IMR-90 (cell line): ENCODE results near the gene LNP1. TPM values are rescaled to one million over a fixed set of nuclear protein-coding genes. Genes with fewer than 3 reads are reported as not detected.

ENCODE experiments used
- ATAC-seq: fragments of 200-7000 bp; cut with Tn5 transposase; 2 replicates; pipeline ENCODE4 v1.9.1; 2020; ENCODE audit warnings: low read depth, mild to moderate bottlenecking, moderate library complexity
- BruUV-seq: library from RNA; stranded (reverse); fragments of 400-500 nt; replicated peaks from 2 replicates; lab custom pipeline; 2021; lab: Mats Ljungman, UMichigan
- CTCF ChIA-PET: fragments of 300-600 bp; formaldehyde crosslinking; extraction: SDS; loops from one replicate; lab custom pipeline; 2021; ENCODE audit warnings: antibody characterized with exemption; lab: Yijun Ruan, JAX
- POLR2A ChIA-PET: fragments of 300-600 bp; sonication (Branson Sonifier 250); formaldehyde crosslinking; loops from one replicate; lab custom pipeline; 2022; ENCODE audit warnings: antibody characterized with exemption; ENCODE audit not compliant: unreplicated experiment; lab: Charles Lee
- DNase-seq: peaks from one replicate; pipeline ENCODE4 v3.0.0; 2013
- H2AFZ ChIP-seq: replicated peaks from 2 replicates; pipeline ENCODE3; 2013; ENCODE audit warnings: low read length, mild to moderate bottlenecking; ENCODE audit not compliant: poor library complexity
- H2AK5ac ChIP-seq: 2 replicates; pipeline ENCODE4 v1.6.1; 2013; ENCODE audit warnings: low read depth, low read length, inconsistent platforms
- H2AK9ac ChIP-seq: replicated peaks from 2 replicates; pipeline ENCODE3; 2013; ENCODE audit warnings: mild to moderate bottlenecking, low read depth, low read length, moderate library complexity; ENCODE audit not compliant: poor library complexity
- H2BK120ac ChIP-seq: 2 replicates; pipeline ENCODE4 v1.6.1; 2013; ENCODE audit warnings: low read depth, low read length, inconsistent platforms
- H2BK15ac ChIP-seq: 3 replicates; pipeline ENCODE4 v1.6.1; 2013; ENCODE audit warnings: low read depth, low read length, inconsistent platforms
- H2BK20ac ChIP-seq: 2 replicates; pipeline ENCODE4 v1.6.1; 2013; ENCODE audit warnings: low read depth, mild to moderate bottlenecking, inconsistent platforms, low read length, moderate library complexity
- H2BK5ac ChIP-seq: 2 replicates; pipeline ENCODE4 v1.6.1; 2013; ENCODE audit warnings: mild to moderate bottlenecking, low read depth, low read length, inconsistent platforms; ENCODE audit not compliant: poor library complexity, severe bottlenecking
- H3K14ac ChIP-seq: replicated peaks from 2 replicates; pipeline ENCODE4 v1.6.1; 2013; ENCODE audit warnings: low read depth, low read length, inconsistent platforms
- H3K18ac ChIP-seq: 2 replicates; pipeline ENCODE4 v1.6.1; 2013; ENCODE audit warnings: low read depth, low read length, control low read depth
- H3K23ac ChIP-seq: 2 replicates; pipeline ENCODE4 v1.6.1; 2013; ENCODE audit warnings: low read depth, low read length, inconsistent platforms
- H3K27ac ChIP-seq: 2 replicates; pipeline ENCODE4 v1.5.1; 2013; ENCODE audit warnings: mild to moderate bottlenecking, control low read depth, low read length; ENCODE audit not compliant: insufficient read depth
- H3K27me3 ChIP-seq: 2 replicates; pipeline ENCODE4 v1.6.1; 2013; ENCODE audit warnings: low read length; ENCODE audit not compliant: control insufficient read depth, insufficient read depth
- H3K36me3 ChIP-seq: 2 replicates; pipeline ENCODE4 v1.6.1; 2013; ENCODE audit warnings: low read length, mixed read lengths; ENCODE audit not compliant: control insufficient read depth, insufficient read depth
- H3K4ac ChIP-seq: 2 replicates; pipeline ENCODE4 v1.6.1; 2013; ENCODE audit warnings: low read depth, low read length, inconsistent platforms
- H3K4me1 ChIP-seq: 2 replicates; pipeline ENCODE4 v1.6.1; 2013; ENCODE audit warnings: low read length, mixed read lengths; ENCODE audit not compliant: control insufficient read depth, insufficient read depth
- H3K4me2 ChIP-seq: 2 replicates; pipeline ENCODE4 v1.6.1; 2013; ENCODE audit warnings: low read depth, mild to moderate bottlenecking, control low read depth, low read length, moderate library complexity
- H3K4me3 ChIP-seq: 2 replicates; pipeline ENCODE4 v1.5.1; 2013; ENCODE audit warnings: low read depth, mild to moderate bottlenecking, control low read depth, low read length, moderate library complexity; ENCODE audit not compliant: insufficient read depth
- H3K56ac ChIP-seq: 2 replicates; pipeline ENCODE4 v1.6.1; 2013; ENCODE audit warnings: low read length, inconsistent platforms; ENCODE audit not compliant: insufficient read depth; ENCODE audit errors: extremely low read depth
- H3K79me1 ChIP-seq, 2 experiments: 2 replicates each; pipeline ENCODE4 v1.6.1; 2013; ENCODE audit warnings: low read length in 2 of 2, inconsistent platforms in 1 of 2, low read depth in 1 of 2
- H3K9ac ChIP-seq: 2 replicates; pipeline ENCODE4 v1.6.1; 2013; ENCODE audit warnings: low read depth, low read length, control low read depth
- H3K9me1 ChIP-seq: 2 replicates; pipeline ENCODE4 v1.6.1; 2013; ENCODE audit warnings: low read length, inconsistent platforms; ENCODE audit not compliant: insufficient read depth
- H3K9me3 ChIP-seq: 2 replicates; pipeline ENCODE4 v1.6.1; 2013; ENCODE audit warnings: low read length; ENCODE audit not compliant: control insufficient read depth, insufficient read depth
- H4K20me1 ChIP-seq: 2 replicates; pipeline ENCODE4 v1.6.1; 2013; ENCODE audit warnings: low read length, inconsistent platforms; ENCODE audit not compliant: insufficient read depth
- H4K5ac ChIP-seq: 2 replicates; pipeline ENCODE4 v1.6.1; 2013; ENCODE audit warnings: mild to moderate bottlenecking, low read depth, low read length, control low read depth
- H4K8ac ChIP-seq, 2 experiments: 2 replicates each; pipeline ENCODE4 v1.6.1; 2013; ENCODE audit warnings: low read depth in 2 of 2, low read length in 2 of 2, control low read depth in 1 of 2, inconsistent platforms in 1 of 2
- H4K91ac ChIP-seq: 2 replicates; pipeline ENCODE4 v1.6.1; 2013; ENCODE audit warnings: low read depth, low read length, inconsistent platforms; ENCODE audit not compliant: insufficient read depth
- BHLHE40 ChIP-seq: fragments of 150-350 bp; IDR thresholded peaks from 2 replicates; pipeline ENCODE4 v1.6.1; 2016; ENCODE audit warnings: mild to moderate bottlenecking, low read depth, low read length
- CHD1 ChIP-seq: IDR thresholded peaks from 2 replicates; pipeline ENCODE4 v1.6.1; 2012; ENCODE audit warnings: low read depth, low read length, improper control_type of control experiment
- RAD21 ChIP-seq: IDR thresholded peaks from 2 replicates; pipeline ENCODE4 v1.6.1; 2012; ENCODE audit warnings: low read length, improper control_type of control experiment
- WGBS, 2 experiments: methylation state at CpG; one replicate each; pipeline versions ENCODE4 v1.1.5 to v1.1.7; 2013; ENCODE audit warnings: missing lambda C conversion rate in 2 of 2; ENCODE audit not compliant: insufficient read length in 1 of 2; ENCODE audit errors: extremely low coverage in 2 of 2; 5-methylcytosine and 5-hydroxymethylcytosine counted together
- dilution Hi-C: fragments of 300-500 bp; cut with HindIII; formaldehyde crosslinking; loops from one replicate; pipeline ENCODE4 v1.14.3; 2018; ENCODE audit warnings: low sequenced_read_pairs; ENCODE audit not compliant: unreplicated experiment
- in situ Hi-C: fragments of 300-500 bp; cut with MboI; formaldehyde crosslinking; loops from 3 replicates; pipeline ENCODE4 v1.14.3; 2019; ENCODE audit warnings: low sequenced_read_pairs, inconsistent platforms, mixed read lengths
- intact Hi-C: fragments of 100-400 bp; cut with micrococcal nuclease; formaldehyde crosslinking; loops from 2 replicates; pipeline ENCODE4 v1.10.0; 2022
- polyA plus RNA-seq, 3 experiments: library from polyadenylated mRNA; depleted of rRNA; stranded (reverse); fragments of >200 nt; gene quantifications; 2 replicates each; pipeline ENCODE4 v1.2.3, GENCODE V29; 2012; ENCODE audit warnings: low replicate concordance in 1 of 3
- total RNA-seq: library from RNA; depleted of rRNA; stranded (reverse); fragments of >200 nt; gene quantifications from 2 replicates; pipeline ENCODE4 v1.2.3, GENCODE V29; 2012

Gene LNP1
- total and polyA plus RNA-seq, 2 of the 4 experiments (the other 2 are of a cell fraction) = 2.2 to 2.4 TPM

DNA sequence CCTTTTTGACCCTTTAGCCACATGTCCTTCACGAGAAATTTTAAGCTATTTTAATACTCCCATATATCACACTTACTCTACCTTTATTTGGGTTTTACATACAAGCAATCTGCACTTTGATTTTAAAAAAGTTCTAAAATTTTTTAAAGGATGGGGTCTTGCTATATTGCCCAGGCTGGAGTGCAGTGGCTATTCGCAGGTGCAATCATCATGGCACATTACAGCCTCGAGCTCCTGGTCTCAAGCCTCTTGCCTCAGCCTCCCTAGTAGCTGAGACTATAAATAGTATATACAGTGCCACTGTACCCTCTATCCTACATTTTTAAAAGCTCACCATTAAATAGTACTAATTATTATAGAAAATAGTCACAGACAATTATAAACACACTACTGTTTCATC is 36.9 kb upstream of the LNP1 start (continued):
- no peak for TF ChIP-seq CHD1

DNA sequence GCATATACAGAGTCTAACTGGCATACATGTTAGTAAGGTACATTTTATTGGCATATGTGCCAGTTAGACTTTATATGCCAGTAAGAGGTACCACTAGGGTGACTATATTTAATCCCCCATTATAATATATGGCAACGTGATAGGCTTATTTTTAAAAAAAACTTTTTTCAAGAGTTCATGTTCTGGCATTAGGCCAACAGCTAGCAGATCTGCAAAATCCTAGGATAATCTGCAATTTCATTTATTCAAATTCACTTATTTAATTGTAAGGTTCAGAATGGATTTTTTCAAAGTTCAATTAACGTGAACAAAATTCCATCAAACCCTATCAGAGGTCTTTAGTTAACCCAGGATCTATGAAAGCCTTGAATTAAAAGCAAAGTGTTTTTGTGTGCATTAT is 34.9 kb upstream of the LNP1 start:
- ChIA-PET POLR2A (no interaction called here), CTCF (no interaction called here)
- Histone ChIP-seq H3K9me3 (peaks cover 4% of the 10 kb centered on the region), H3K23ac (no peak overlapping the region), H4K8ac (no peak overlapping the region), H3K4me1 (no peaks in the 10 kb centered on the region), H3K4ac (no peak overlapping the region), H3K4me2 (no peak overlapping the region), H2BK15ac (no peak overlapping the region), H3K36me3 (peaks cover 33% of the 10 kb centered on the region), H3K56ac (no peak overlapping the region), H3K9me1 (peaks cover 3% of the 10 kb centered on the region; the same call in 1 of the 2 replicates), H2AK5ac (no peak overlapping the region), H3K14ac (no peak overlapping the region), H3K79me1 (peaks cover 4 to 5% of the 10 kb centered on the region in 2 experiments; a peak in 3 of 4 replicates), H2BK120ac (no peak overlapping the region), H2AK9ac (no peak overlapping the region), H3K27ac (no peak overlapping the region), H2BK5ac (no peak overlapping the region), H2AFZ (no peak overlapping the region), H2BK20ac (no peak overlapping the region), H3K4me3 (no peak overlapping the region), H3K18ac (no peak overlapping the region), H4K91ac (no peak overlapping the region), H4K20me1 (0 out of 2 replicates have a peak, but pooled peaks cover 4% of the 10 kb centered on the region), H3K9ac (no peak overlapping the region), H3K27me3 (no peaks in the 10 kb centered on the region), H4K5ac (no peak overlapping the region)
- no TSS peak for BruUV-seq
- no peak for ATAC-seq
- WGBS, 2 experiments = no CpG with 5 or more reads among the region's 2 CpGs
- in situ Hi-C loops = no loop called here
- dilution Hi-C loops = no loop called here
- intact Hi-C loops = no loop called here
- no peak for DNase-seq
- TF ChIP-seq RAD21 (no peak), BHLHE40 (no peak)
